GM11168 (cell line): ENCODE results near the gene OR4K5.
"Not testable (repeated sequence)": the region's sequence is repeated elsewhere in the genome, so short reads cannot be mapped to it uniquely, and the experiment has no call there.

ENCODE experiments used
- in situ Hi-C: fragments of 300-500 bp; cut with MboI; formaldehyde crosslinking; loops from one replicate; pipeline ENCODE4 v1.12.0; 2022; ENCODE audit warnings: low sequenced_read_pairs; ENCODE audit not compliant: unreplicated experiment

Gene OR4K5, protein sequence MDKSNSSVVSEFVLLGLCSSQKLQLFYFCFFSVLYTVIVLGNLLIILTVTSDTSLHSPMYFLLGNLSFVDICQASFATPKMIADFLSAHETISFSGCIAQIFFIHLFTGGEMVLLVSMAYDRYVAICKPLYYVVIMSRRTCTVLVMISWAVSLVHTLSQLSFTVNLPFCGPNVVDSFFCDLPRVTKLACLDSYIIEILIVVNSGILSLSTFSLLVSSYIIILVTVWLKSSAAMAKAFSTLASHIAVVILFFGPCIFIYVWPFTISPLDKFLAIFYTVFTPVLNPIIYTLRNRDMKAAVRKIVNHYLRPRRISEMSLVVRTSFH

DNA sequence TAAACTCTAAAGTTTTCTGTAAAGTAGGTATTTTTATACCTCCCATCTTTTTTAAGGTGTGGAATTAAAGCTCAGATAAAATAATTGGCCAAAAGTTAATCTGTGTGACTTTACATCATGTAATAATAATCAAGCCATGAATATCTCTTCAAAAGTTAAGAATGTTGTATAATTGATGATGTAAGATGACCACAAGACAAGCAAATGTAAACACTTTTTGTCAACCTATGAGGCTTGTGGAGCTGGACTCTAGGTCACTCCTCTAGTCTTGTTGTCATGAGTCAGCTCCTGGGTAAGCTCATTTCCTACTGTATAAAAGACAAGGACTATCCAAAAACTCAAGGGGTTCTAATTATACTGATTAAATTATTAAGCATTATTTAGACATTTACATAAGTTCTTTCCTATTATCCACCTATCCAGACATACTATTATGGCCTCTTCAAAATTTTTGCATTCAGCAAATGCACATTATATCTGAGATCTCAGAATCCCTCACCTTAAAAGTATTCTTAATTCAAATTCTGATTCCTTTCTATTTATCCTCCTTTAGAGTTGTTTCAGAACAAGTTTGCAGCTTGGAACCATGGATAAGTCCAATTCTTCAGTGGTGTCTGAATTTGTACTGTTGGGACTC lies at the start of gene OR4K5:
Gene OR4K5 (plus strand): TSS at position 587 of the 637 bp plus-strand sequence. CDS start 0 bp downstream, at position 587.
- in situ Hi-C loops = no loop called here

DNA sequence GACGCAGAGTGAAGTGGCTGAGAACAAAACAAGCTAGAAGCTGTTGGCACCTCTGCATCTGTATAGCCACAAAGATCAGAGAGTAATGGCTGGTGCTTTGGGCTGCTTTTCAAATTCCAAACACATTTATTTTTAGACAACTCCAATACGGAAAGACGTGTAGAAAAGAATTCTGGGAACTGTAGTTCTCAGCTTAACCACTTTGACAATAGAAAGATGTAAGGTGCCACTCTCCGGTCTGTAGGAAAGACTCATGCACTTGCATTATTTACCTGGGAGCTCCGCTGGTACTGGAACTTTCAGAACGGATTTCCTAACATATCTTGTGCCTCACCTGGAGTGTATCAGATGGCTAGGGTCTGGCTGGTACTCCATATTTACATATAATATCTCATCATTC lies 47.2 kb upstream of the OR4K5 start:
- in situ Hi-C loops = no loop called here

DNA sequence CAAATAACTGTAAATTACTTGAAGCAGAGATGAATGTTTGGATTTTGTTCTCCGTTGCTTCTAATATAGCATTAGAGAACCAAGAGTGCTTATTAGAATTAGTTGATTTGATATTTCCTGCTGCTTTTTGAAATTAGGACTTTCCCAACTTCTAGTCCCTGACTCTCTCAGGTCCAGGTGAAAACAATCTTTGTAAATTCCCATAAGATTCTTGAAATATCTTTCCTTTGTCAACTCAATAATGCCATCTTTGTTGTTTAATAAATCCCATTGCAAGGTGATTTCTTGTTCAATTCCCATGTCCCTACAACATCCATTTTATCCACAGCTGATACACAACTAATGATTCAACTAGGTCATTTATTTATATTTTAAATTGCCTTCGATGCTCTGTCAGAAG lies 45.6 kb upstream of the OR4K5 start, which contains the start of gene OR4K2:
Gene OR4K2 (plus strand): TSS at position 301 of the 400 bp plus-strand sequence. CDS start 1,126 bp downstream, outside the sequence.
- in situ Hi-C loops = no loop called here

DNA sequence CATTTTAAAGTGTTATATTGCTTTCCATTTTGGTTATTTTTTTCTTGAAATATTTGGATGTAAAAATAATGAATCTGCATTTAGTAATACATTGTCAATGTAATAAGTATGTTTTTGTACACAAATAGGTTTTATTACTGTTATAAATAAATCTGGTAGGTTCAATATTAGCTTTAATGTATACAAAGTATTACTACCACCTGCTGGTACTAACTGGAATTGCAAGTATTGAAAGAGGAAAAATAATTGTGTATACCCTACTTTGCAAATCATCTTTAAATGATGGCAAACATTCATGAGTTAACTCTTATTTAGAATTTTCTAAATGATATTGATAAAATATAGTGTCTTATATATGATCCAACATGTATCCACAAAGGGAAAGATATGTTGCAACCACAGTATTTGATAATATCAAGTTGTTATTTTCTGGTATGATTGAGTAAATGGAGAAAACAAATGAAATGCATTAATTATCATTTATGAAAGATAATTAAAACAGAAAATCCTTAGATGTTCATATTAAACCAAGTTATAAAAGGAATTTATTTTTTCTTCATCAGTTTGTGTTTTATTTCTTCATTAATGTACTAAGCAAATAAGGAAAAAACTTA lies 42.3 kb upstream of the OR4K5 start:
- in situ Hi-C loops = no loop called here

DNA sequence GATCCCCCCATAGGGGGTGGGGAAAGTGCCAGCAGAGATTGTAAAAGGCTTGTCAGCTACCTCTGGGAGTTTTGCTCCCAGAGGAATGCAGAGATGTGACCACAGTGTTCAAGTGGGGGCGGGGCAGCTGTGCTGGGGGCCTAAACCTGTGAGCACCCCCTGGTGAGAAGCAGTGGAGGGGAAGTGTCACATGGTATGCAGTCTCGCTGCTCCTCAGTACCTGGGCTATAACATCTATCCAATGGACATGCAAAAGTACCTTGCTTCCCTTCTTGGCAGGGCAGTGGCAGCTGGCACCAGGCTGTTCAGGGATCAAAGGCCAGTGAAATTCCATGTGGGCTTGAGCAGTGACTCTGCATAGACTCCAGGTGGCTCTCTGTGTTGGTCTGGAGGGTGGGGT lies 25.1 kb upstream of the OR4K5 start:
- in situ Hi-C loops = no loop called here

DNA sequence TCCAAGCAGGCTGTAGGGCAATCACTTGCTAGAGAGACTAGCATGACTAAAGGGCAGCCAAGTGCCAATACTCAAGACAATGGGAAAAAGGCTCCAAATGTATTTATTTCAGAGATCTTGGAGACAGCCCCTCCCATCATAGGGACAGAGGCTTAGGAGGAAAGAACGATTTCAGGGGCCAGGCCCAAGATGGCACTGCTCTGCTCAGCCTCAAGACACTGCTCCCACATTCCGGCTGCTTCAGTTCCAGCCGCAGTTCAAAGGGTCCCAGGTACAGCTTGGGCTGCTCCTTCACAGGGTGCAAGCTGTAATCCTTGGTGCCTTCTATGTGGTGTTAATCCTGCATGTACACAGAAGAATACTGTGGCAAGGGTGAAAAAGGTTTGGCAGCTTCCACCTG lies 19.4 kb upstream of the OR4K5 start:
- in situ Hi-C loops = no loop called here

DNA sequence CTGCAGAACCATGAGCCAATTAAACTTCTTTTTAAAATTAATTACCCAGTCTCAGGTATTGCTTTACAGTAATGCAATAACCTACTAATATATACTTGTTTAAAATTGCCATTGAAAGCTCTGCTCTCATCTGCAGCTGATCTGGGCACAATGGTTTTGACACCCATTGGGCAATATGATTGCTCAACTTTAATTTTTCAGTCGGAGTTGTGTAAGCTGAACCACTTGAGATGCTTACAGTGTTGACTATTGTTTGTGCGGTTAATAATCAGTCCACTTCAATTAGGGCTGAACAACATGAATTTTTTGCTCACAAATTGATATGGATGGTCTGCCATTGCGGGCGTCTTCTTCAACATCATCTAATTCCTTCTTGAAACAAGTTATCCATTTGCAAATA lies 18.0 kb upstream of the OR4K5 start:
- in situ Hi-C loops = no loop called here

DNA sequence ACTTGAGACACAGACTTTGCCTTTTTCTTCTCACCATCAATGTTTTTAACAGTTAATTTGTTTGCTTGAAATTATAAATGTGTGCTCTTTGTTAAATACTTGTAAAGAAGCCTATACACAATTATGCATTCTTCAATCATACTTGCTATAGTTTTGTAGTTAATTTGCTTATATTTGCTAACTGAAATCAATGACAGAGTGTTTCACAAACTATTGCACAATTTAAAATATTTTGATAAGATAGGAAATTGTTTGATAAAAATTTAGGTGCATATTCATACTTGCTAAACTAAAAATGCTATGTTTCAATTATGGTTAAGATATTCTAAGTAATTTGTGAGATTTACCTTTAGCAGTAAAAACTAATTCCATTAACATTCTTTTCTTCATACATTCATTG lies 13.7 kb upstream of the OR4K5 start:
- in situ Hi-C loops = no loop called here

DNA sequence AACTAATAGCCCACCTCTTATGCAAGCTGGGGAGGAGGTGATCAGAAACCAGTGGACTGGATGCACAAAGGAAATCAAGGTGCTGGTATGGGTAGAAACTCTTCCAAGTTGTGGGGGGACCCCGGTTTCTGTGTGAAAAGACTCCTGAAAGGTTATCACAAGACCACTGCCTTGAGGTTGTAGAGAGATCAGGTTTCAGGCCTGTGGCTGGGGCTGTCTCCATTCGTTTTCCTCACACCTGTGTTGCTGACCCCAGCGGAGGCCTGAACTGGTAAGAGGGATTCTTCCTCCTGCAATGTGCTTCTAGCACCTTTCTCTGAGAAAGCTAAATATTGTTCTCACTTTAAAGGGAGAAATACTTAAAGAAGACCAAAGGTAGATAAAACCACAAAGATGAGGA lies 9.3 kb upstream of the OR4K5 start:
- in situ Hi-C loops = no loop called here

DNA sequence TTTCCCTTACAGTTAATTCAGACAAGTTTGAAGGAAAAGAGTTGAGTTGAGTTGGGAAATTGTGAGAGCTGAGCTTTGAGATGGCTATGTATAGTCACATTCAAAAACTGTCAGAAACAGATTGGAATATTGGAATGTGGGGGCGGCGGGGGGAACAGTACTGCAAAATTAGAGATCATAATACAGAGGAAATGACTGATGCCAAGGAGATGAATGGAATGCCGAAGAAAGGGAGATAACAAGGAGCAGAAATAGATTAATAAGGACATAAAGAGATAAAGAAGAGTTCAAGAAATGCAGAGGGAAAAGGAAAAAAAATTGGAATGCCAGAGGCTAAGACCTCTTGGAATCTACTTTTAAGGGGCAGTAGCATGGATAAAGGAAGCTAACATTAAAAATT lies 3.2 kb upstream of the OR4K5 start:
- in situ Hi-C loops = no loop called here

DNA sequence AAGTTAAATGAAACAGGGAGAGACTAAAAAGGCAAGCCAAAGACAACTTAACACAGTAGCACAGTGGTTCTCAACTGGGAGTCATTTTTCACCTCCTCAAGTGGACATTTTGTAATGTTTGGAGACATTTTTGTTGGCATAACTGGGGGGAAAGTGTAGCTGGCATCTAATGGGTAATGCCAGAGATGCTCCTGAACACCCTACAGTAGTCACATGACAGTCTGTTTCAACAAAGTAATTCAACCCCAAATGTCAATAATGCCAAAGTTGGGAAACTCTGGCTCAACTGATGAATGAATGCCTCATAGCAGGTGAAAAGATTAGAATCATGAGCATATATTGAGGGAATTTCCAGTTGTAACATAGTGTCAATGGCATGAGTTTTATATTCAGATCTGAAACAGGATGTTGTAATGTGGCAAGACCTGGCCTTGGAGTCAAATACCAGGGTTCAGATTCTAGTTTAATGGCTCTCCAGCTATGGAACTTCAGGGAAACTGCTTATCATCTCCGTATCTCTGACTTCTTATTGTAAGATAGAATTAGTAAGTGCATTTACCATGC lies 2.4 kb upstream of the OR4K5 start:
- in situ Hi-C loops = no loop called here

DNA sequence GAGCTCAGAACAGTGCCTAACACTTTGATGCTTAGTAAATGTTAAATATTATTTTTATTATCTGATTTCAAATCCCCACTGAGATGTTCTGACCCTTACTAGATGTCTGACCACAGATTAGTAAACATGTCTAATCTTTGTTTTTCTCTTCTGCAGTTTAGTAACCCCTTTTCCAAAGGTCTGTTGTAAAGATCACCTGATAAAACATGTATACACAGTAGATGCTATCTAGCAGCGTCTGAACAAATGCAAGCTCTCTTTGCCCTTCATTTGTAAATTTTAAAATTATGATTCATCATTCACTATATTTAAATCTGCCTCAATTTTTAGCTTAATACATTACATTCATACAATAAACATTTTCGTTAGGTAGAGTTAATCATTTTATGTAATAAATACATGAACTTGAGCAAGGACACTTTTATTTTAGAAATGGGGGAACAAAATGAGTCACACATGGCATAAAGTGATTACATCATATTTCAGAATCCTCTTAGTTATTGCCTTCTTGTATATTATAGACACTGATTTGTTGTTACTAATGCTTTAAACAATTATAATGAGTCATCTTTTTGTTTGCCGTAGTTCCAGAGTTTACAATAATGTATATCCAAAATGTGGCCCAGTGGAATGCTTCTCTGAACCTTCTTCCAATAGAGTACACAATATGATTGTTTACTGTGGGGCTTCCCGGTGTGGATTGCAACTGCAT lies 1.7 kb upstream of the OR4K5 start:
- in situ Hi-C loops = no loop called here

DNA sequence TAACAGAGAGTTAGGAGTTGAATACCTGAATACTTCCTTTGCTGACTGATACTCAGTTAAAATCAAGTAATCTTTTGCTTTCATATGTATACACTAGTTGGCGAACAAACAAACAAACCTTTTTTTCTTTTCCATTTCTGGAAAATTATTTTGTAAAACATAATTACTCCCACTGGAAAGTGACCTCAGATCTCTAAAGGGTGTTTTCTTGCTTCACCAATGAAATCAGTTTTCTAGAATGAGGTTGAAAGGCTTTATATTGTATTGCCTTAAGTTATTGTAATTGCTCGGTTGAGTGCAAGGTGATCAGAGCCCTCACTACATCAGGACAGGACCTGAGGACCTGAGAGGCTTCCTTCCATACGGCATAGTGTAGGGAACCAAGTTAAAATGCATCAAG lies 10.2 kb downstream of the OR4K5 start, which contains the start of gene OR4K1:
Gene OR4K1 (plus strand): TSS at position 301 of the 400 bp plus-strand sequence. CDS start 4,750 bp downstream, outside the sequence.
- in situ Hi-C loops = no loop called here

DNA sequence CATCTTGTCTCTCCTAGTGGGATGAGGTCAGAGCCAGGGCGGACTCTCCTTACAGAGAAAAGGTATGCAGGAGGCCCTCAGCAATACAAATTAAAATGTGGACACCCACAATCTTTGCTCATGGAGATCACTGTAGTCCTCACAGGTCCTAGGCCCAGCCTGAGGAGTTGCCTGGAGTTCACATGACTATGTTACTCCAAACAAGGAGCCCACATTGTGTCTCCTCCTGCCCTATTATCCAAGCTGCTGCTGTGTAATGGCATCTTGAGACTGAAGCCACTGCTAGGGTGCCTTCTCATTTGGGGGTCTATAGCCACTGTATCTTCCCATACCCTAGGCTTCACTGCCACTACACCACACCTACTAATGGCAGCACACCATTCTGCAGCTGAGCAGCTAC lies 21.3 kb downstream of the OR4K5 start:
- in situ Hi-C loops = no loop called here

DNA sequence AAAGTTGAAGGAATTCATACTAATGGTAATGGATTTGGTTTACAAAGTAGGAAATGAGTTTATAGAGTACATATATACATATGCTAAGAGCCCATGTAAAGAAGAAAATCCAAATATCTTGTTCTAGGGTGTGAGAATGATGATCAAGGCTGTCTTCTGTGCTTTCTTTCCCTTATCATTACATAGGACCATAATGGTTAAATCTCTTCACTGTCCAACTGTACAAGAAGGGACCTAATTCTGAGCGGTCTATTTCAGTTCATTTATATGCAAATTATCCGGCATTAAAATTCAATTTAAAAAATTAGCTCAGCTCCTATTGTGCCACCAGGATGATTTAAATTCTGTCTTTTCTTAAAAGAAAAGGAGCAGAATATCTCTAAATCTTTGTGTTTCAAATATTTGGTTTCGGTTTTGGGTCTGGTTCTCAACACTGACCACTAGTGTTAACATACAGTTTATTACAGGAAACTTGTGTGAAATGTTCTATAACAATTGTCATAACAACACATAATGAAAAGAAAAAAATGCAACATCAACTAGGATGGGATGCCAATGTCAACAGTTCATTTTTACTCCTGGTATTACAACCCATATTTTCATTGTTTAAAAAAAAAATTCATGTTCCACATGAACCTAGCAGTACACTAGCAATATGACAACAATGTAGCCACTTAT lies 27.1 kb downstream of the OR4K5 start:
- in situ Hi-C loops = no loop called here

DNA sequence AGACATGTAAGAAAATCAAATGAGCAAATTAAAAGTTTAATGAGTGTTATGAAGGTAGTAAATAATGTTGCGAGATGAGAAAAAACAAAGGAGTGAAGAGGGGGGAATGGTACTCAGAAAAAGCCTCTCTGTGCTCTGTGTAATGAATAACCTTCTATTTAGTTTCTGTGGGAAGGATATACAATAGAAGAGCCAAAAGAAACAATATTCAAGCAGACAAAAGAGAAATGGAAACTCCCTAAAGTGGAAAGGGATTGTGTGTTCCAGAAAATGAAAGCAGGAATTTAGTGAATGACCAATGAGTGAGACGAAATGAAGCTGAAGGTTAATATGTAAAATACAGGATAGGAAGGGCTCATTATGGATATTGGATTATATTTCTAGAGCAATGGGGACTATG lies 28.8 kb downstream of the OR4K5 start:
- in situ Hi-C loops = no loop called here

DNA sequence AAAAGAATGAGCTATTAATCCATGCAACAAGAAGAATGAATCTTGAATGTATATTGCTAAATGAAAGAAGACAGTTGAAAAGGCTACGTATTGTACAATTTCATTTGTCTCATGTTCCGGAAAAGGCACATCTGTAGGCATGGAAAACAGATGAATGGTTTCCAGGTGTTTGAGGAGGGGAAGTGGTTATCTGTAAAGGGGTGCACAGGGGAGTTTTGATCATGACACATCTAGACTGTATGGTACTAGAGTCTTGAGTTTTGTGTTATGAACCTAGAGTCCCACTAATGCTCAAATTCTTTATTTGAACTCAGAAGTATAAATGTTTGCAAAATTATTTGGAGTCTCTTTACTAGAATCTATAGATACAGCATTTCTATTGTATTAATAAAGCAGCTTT lies 49.3 kb downstream of the OR4K5 start:
- in situ Hi-C loops = not testable (repeated sequence)
